Amniotic epithelial cell (primary cell): ENCODE data around the gene SLAMF1.
"Not testable (repeated sequence)": the region's sequence is repeated elsewhere in the genome, so short reads cannot be mapped to it uniquely, and the experiment has no call there.

Source experiments
- DNase-seq: peaks from one replicate; pipeline ENCODE4 v3.0.0-alpha.2; 2010; ENCODE audit warnings: low read depth

Gene SLAMF1

DNA sequence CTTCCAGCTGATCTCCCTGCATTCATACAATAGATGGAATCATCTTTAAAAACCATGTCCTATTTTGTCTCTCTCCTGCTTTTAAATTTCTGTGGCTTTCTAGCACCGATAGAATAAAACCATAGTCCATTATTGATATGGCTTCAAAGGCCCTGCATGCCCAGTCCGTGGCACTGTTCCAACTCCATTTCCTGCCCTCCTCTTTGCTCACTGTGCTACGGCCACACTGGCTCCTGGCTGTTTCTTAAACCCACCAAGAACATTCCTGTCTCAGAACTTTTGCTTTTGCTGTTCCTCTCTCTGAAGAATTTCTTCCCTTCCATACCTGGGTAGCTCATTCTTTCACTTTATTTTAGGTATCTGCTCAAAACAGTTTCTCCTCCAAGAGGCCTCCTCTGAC, 7.2 kb downstream of the SLAMF1 start:
- DNase-seq, result peak; percentile 32

DNA sequence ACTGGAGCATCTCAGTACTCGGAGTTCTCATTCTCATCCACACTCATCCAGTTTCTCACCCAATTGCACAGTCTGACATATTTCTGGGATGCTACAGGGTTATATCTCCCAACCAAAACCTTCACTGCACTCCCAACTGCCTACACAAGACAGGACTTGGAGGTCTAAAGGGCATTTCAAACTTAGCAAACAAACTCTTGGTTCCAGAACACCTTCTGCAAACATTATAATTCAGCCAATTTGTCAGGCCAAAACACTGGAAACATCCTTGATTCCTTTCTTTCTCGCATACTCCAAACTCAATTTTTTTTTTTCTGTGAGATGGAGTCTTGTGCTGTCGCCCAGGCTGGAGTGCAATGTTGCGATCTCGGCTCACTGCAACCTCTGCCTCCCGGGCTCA, 7.9 kb downstream of the SLAMF1 start:
- no peak for DNase-seq

DNA sequence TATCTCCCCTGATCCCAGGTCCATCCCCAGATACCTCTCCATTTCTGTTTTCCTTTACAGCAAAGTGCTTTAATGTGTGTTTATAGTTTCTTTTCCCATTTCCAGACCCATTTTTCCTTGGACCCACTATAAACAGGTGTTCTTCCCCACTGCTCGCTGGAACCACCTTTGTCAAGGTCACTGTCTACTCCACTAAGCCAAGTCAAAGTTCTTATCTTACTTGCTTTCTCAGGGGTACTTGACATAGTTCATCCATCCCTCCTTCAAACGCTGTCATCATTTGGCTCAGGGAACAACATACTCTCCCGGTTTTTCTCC, 8.3 kb downstream of the SLAMF1 start:
- DNase-seq, result no peak

DNA sequence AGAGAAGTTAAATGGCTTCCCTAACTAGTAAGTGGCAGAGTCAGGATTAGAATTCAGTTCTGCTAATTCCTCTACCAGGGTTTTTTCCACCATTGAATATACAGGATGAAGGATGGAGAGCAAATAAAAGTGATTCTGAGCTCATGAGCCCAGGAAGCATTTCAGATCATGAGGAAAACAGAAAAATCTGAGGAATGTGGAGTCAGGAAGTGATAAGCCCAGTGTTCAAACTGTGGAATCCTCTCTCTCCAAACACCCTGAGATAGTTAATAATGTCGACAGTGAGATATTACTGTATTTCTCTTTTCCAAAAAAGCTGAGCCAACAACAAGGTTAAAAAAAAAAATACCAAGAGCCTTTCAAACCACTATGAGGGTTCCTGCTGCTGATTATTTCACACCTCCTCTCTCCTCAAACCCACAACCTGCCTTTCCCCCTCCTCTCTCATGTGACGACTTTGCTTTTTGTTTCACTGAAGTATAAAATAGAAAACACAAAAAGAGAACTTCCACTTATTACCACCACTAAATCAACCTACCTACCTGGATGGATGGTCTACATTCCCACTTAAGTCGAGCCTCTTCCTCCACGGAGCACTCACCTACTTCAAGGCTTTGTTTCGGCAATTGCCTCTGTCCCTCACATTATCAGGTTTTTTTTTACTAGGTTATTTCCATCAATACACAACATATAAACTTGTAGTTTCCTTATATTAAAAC, 8.9 kb downstream of the SLAMF1 start:
- DNase-seq, result peak; percentile 66

DNA sequence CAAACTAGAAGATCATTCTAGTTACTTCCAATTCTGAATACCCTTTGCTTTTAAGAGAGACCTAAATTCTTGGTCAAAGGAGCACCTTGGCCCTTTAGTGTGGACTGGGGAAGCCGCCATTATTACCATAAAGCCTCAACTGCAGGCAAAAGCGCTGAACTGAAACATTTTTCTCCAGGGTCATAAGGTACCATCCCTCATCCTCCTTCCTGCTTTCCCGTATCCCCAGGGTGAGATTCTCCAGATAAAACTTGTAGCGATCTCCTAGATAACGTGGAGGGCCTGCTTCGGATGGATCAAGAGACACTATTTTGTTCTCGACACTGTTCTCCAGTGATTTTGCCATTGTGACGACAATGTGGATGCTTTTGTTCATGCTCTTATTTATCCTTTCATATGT, 9.8 kb downstream of the SLAMF1 start:
- no peak for DNase-seq

DNA sequence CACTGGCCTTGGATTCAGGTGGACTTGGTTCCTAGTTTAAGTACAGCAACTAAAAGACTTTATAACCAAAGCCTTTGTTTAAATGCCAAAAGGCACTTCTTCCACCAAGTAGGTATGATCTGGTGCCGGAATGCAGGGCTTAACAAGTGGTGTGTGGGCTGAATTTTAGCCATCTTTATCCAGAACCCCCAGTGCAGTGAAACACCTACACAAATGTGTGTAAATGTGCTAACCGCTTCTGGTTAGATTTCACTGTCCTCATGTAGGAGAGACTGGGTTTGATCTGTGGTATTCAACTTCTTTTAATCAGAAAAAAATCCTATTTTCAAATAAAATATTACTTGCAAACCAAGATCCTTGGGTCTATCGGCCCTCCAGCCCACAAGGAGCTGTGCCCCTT, 10.3 kb downstream of the SLAMF1 start:
- DNase-seq, result no peak

DNA sequence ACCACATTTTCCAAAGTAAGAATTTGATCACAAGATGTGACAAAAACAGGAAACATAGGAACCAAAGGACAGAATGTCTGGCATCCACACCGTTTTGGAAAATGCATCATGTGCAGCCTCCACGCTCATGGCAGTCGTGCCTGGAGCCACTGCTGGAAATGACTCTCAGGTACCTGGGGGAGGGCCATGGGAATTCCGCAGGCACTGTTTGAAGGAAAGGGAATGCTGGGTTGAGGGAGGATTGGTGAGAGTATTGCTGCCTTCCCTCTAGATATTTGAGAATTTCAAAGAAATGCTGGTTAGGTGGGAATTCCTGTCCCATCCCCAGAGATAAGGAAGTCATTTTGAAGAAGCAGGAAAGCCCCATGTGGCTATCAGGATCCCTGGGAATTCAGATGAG, 10.8 kb downstream of the SLAMF1 start:
- DNase-seq, result no peak

DNA sequence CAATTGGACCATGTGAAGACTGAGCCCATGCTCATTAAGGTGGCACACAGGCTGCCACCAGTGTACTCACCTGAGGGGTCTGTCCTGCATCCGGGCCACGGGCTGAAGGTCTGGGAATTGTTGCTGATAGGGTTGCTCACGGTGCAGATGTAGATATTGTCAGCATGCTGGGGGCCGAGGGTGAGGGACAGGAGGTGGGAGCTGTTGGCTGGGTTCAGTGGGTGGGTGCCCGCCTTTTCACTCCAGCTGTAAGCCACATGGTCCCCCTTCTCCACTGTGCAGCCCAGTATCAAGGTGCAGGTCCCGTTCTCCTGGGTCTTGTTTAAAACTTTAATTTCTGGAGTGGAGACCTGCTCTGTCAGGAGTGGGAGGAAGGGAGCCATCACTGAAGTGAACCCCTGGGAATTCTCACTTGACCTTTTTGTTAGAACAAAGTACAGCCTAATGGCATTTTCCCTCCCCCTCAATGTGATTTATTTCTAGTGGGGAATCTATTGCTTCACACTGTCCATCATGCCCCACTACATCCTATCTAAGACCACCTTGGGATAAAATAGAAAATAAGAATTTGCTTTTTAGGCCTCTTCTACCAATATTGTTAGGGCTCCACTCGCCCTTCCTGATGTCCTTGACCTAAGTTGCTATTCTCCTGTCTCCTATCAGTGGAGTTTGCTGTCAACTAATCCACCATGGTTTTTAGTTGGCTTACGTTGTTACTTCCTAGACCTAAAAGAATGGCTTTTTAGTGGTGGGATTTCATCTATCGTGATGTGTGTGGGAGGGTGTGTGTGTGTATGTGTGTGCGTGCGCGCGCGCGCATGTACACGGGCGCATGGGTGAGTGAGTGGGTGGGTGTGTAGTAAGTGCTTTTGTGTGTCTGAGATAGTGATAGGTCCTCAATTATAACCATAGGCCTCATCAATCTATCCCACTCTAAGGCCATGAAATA, 12.0 kb downstream of the SLAMF1 start:
- DNase-seq, result no peak

DNA sequence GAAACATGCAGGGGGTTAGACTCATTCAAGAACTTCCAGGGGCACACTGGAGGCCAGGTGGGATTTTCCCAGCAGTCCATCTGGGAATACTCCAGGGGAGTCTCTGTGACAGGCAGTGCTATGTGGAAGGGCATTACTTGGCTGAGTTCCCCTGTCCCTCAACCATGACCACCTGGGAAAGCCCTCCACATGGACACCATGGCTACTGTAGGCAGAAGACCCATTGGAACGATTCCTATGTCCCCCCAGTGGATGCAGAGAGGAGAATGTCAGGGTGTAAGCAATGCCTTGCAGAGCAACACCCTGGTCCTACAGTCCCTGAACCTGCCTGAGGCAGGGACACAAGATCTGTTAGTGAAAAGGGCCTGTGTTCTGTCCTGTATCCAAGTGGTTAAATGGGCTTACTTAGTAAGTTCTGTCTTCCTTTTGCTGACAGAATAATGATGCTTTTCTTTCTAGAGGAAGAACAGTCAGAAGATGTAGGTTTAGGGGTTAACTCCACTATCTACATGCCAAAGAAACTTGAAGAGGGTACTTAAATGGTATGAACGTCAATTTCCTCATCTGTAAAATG, 13.4 kb downstream of the SLAMF1 start:
- DNase-seq, result no peak

DNA sequence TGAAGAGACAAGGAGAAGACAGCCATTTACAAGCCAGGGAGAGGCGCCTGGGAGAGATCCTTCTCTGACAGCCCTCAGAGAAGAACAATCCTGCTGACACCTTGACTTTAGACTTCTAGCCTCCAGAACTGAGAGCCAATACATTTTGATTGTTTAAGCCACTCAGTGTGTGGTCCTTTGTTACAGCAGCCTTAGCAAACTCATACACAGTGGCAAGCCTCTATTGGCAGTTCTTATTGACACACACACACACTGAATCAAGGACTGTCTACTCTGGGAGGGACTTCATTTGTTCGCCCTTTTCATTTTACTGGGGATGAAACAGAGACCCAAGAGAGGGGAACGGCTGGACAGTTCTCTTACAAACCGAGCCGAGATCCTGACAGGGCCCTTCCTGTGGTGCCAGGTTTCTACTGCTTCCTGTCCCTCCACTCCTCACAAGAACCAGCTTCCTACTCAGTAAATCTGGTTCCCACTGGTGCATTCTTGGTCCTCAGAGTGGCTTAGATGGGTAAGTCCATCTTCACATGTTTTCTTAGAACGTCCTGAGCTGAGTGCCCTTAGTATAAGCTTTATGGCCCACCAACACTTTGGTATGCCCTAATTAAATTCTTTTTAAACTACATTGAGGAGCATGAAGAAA, 14.7 kb downstream of the SLAMF1 start:
- DNase-seq, result no peak

DNA sequence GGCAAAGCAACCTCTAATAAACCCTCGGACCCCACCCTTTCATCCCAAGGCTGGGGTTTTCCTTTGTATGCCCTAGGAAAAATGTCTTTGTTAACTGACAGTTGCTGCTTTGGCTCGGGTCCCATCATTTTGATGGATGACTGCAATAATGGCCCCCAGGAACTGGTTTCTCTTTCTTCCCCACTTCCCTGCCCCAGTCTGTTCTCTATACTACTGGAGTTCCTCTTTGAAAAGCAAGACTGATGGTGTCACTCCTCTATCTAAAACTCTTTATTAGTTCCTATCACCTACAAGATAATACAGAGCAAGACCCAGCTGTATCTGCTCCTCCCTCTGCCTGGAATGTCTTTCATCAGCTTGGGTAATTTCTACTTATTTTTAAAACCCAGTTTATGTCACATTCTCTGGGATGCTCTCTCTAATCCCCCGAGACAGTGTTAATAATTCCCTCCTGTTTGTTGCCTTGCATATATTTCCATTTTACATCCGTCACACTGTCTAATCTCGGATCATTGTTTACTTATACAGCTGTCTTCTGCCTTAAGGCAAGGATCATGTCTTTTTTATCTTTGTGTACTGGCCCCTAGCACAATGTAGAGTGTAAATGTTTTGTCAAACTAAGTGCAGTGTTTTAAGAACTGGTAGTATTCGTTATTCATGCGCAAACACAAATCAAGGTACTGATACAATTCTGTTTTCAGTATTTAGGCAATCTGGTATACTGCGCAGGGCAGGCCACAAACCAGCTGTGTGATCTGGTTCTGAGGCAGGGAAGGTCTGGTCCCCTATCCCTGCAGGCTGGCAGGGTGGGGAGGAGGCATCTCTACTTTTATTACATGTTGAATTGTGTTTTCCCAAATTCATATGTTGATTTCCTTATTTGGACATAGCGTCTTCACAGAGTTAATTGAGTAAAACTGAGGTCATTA, 16.1 kb downstream of the SLAMF1 start:
- DNase-seq, result peak; percentile 20

DNA sequence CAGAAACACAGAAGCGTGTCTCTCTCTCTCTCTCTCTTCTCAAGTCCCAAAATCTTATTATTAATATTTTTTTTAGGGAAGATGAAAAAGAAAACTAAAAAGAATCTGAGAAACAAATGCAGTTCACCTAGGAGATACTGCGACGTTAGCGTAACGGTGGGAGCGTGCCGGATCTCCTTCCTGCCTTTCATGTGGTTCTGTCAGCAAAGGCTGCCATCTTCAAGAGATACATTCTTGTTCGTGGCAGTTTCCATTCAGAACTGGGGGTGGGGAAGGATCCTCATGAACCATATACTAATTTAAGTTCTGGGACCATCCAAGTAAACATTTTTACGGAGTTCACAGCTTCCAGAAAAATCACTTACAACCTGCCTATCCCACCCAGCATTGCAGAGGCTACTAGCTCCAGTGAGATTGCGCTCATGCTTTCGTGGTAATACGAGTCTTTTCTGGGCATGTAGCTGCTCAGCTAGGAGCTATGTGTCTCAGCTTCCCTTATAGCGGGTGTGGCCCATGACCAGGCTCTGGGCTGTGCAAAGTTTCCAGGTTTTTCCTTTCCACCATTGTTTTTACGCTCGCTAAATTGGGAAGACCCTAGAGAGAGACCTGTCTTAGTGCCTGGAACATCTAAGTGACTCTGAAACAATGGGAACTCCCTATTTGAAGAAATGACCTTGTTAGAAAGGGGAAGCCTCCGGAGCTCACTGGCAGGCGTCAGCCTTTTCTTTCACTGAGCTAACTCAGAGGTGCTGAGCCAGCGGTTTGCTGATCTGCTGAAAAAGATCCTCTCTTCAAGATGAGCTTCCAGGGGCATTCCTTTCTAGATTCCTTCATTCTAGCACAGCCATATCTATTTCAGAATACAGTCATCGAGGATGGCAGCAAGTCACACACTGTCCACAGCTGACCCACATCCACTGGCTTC, 17.3 kb downstream of the SLAMF1 start:
- DNase-seq, result no peak

DNA sequence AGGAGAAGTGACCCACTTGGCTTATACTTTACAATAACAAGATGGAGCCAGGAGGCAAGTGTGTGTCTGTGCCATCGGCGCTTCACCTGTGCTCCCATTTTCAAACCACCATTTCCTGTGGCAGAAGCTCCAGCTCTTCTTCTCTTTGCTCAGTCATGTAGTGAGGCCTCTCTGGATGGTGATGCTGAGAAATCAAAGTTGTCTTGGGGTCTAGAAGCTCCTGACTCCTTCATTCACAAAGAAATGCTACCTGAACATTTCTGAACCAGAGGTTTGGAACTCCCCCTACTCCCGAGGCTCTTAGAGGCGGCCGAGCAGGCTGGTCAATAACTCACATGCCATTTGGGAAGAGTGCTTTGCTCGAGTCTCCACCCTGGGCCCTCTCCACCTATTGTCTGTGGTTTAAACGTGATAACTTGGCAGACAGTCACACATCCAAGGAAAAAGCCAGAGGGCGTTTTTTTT, 18.0 kb downstream of the SLAMF1 start:
- no peak for DNase-seq

DNA sequence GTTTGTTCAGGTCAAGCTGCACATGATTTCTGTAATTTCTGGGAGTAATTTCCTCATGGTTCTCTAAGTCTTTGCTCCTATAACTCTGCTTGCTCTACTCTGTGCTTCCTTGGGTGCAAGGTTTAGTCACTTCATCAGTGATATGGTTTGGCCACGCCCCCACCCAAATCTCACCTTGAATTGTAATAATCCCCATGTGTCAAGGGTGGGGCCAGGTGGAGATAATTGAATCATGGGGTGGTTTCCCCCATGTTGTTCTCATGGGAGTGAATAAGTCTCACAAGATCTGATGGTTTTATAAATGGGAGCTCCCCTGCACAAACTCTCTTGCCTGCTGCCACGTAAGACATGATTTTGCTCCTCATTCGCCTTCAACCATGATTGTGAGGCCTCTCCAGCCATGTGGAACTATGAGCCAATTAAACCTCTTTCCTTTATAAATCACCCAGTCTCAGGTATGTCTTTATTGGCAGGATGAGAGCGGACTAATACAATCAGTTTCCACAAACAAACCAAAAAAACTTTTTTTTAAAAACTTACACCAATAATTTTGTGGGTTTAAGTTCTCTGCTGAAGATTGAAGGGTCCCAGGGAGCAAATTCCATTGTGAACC, 19.1 kb downstream of the SLAMF1 start:
- DNase-seq, result not testable (repeated sequence)

DNA sequence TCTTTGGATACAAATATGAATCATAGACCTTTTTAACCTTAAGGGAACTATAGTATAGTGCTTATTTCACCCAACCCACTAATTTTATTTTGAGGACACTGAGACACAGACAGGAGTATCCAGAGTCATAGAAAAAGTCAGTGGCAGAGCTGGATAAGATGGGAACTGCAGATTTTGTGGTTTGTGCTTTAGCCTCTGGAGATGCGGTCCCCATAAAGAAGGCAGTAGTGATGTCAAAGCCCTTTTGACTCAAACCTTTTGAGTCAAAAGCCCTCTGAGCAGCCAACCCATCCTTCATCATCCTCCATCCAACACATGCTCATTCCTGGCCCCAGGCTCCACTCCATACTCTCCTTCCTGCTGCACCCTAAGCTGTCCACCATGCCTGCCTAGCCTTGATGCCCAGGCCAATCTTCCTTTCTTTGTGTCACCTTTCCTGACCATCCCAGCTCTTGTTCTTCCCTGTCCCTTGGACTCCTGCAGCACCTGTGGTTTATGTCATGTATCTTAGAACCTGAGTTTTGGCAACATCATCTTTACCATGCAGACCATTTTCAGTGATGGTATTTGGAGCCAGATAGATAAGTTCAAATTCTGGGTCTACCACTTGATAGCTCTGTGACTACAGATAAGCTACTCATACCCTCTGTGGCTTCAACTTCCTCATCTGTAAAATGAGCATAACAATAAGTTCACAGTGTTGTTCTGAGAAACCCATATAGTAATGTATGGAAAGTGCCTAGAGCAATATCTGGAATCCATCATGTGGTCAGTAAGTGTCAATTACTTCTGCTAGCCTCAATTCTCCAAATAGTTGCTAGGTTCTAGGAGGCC, 20.1 kb downstream of the SLAMF1 start:
- DNase-seq, result no peak

DNA sequence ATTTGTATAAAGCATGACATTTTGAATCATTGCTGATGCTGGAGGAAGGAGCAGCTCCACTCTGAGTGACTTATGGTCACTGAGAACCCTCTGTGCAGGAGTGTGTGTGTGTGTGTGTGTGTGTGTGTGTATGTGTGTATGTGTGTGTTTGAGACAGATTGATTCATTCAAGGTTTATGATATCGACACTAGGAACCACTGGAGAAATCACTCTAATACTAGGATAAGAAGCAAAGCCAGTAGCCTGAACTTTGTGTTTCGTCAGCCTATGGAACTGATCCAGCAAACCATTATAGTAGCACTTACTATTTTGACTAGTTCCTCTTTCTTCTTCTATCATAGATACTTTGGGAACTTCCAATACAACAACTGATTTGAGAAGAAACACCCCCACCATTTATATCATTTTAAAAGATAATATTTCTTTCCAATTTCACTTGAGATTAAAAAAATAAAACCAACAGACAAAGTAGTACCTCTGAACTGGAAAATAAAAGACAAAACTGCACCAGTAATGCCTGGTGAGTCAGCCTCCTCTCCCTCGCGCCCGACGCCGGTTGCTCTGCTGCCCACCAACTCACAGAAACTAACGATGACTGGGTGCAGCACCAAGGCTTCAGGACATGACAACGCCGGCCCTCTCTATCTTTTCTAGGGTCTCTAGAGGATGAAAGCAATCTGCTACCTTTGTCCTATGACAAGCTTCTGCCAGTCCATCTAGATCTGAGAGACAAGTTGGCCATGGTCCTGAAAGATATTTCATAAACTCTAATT, 20.9 kb downstream of the SLAMF1 start:
- peak; percentile 39 for DNase-seq

DNA sequence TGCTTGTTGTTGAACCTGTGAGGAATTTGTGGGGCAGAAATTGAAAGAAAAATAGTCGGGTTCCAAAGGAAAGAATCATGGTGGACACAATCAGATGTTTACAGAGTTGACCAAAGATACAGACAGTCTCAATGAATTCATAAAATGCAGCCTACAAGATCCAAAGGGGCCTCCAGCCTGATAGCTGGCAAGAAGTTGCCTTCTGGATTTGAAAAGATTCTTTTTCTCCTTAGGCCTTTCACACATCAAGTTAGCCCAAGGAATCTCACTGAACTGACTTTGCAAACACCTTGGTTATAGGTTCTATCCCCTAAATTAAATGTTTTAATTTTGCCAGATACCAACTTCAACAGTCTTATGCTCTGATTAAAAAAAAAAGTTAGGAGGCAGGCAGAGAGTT, 21.5 kb downstream of the SLAMF1 start:
- no peak for DNase-seq

DNA sequence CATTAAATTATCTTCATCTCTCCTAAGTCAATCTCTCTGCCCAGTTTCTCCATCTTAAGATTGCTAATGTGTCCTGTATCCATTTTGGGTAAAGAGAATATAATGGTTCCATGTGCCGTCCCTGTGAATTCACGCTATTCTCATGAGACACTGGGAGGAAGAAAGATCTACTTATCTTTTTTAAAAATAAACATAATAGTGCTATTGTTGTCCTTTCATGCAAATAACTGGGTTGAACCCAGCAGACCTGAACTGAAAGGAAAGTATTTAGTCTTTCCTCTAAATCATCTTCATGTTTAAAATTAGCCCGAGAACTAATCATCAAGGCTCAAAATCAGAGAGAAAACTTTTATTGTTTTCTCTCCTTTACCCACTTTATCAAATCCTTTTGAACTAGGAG, 22.4 kb downstream of the SLAMF1 start:
- DNase-seq, result no peak
